Endothelial cell (in vitro differentiated cells): ENCODE data around the gene CDK5RAP3. TPM values are rescaled to one million over a fixed set of nuclear protein-coding genes. Genes with fewer than 3 reads are reported as not detected.

Experiments used
- DNase-seq: peaks from one replicate; pipeline ENCODE4 v3.0.0; 2021; ENCODE audit warnings: low spot score
- H3K27ac Mint-ChIP-seq: one replicate; pipeline ENCODE4 v1.8.0; 2021; ENCODE audit warnings: mixed read lengths, inconsistent platforms; ENCODE audit not compliant: unreplicated experiment
- H3K27me3 Mint-ChIP-seq: one replicate; pipeline ENCODE4 v1.8.0; 2021; ENCODE audit warnings: mild to moderate bottlenecking, moderate library complexity, mixed read lengths, inconsistent platforms; ENCODE audit not compliant: unreplicated experiment
- H3K36me3 Mint-ChIP-seq: one replicate; pipeline ENCODE4 v1.8.0; 2021; ENCODE audit warnings: mild to moderate bottlenecking, low read depth, mixed read lengths, inconsistent platforms; ENCODE audit not compliant: unreplicated experiment
- H3K4me1 Mint-ChIP-seq: one replicate; pipeline ENCODE4 v1.8.0; 2021; ENCODE audit warnings: mild to moderate bottlenecking, mixed read lengths, inconsistent platforms; ENCODE audit not compliant: unreplicated experiment
- H3K4me3 Mint-ChIP-seq: one replicate; pipeline ENCODE4 v1.8.0; 2021; ENCODE audit warnings: mild to moderate bottlenecking, mixed read lengths, inconsistent platforms; ENCODE audit not compliant: unreplicated experiment
- H3K9me3 Mint-ChIP-seq: one replicate; pipeline ENCODE4 v1.8.0; 2021; ENCODE audit warnings: mixed read lengths, inconsistent platforms; ENCODE audit not compliant: unreplicated experiment
- total RNA-seq: library from RNA; stranded (reverse); fragmentation: NEBNext Ultra II Directional; extraction: Animal tissue kit (Norgen Biotek cat#: 25700); gene quantifications from one replicate; pipeline ENCODE4 v1.2.1, GENCODE V29; 2021; ENCODE audit not compliant: unreplicated experiment
- TF ChIP-seq, protein P1 (sequence below): fragments of 200-600 bp; sonication (generic); IDR thresholded peaks from one replicate; pipeline ENCODE4 v1.5.0; 2021; ENCODE audit warnings: antibody characterized with exemption; ENCODE audit not compliant: unreplicated experiment

The CDK5RAP3 gene
- total RNA-seq, 1 donor from 2014 or later: 156 TPM

DNA sequence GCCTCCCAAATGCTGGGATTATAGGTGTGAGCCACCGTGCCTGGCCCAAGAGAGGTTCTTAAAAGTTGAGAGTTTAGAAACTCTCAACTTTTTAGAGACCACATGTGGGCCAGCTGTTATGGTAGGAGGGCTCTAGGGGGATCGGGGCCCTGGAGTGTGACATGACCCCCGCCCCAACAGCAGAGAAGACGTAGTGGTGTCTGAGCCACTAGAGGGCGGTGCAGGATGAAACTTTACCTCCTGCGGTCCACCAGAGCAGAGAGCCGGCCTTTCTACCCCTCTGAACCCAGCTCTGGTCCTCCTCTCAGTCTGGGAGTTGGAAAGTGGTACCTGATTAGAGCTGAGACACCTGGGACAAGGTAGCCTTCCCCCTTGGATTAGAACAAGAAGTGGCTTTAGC lies 7.4 kb downstream of the CDK5RAP3 start:
- H3K4me3 Mint-ChIP-seq: no peak overlapping the region
- no peak overlapping the region for H3K27ac Mint-ChIP-seq
- H3K36me3 Mint-ChIP-seq: peaks cover 44% of the 10 kb centered on the region
- DNase-seq: peak; percentile 75
- TF ChIP-seq, protein P1, sequence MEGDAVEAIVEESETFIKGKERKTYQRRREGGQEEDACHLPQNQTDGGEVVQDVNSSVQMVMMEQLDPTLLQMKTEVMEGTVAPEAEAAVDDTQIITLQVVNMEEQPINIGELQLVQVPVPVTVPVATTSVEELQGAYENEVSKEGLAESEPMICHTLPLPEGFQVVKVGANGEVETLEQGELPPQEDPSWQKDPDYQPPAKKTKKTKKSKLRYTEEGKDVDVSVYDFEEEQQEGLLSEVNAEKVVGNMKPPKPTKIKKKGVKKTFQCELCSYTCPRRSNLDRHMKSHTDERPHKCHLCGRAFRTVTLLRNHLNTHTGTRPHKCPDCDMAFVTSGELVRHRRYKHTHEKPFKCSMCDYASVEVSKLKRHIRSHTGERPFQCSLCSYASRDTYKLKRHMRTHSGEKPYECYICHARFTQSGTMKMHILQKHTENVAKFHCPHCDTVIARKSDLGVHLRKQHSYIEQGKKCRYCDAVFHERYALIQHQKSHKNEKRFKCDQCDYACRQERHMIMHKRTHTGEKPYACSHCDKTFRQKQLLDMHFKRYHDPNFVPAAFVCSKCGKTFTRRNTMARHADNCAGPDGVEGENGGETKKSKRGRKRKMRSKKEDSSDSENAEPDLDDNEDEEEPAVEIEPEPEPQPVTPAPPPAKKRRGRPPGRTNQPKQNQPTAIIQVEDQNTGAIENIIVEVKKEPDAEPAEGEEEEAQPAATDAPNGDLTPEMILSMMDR: peak; percentile 71
- H3K4me1 Mint-ChIP-seq: peaks cover 2% of the 10 kb centered on the region
- H3K9me3 Mint-ChIP-seq: no peaks in the 10 kb centered on the region
- peaks cover 13% of the 10 kb centered on the region for H3K27me3 Mint-ChIP-seq

DNA sequence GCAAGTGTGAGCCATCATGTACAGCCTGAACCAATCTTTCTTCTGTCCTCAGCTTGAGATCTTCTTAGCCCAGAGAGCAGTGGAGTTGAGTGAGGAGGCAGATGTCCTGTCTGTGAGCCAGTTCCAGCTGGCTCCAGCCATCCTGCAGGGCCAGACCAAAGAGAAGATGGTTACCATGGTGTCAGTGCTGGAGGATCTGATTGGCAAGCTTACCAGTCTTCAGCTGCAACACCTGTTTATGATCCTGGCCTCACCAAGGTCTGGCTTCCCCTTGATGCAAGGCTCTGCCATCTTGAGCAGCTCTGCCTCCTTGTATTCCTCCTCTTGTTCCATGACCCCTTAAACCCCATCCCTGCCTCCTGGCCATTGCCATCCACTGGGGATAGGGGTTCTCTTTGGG lies 9.6 kb downstream of the CDK5RAP3 start:
- H3K27me3 Mint-ChIP-seq: peaks cover 9% of the 10 kb centered on the region
- no peak overlapping the region for H3K27ac Mint-ChIP-seq
- H3K4me1 Mint-ChIP-seq: peaks cover 2% of the 10 kb centered on the region

GRCh38 chr17:47981462-47981861 lies 10.5 kb downstream of the CDK5RAP3 start:
- Mint-ChIP-seq H3K36me3 (peaks cover 37% of the 10 kb centered on the region), H3K27ac (no peak overlapping the region), H3K4me3 (no peak overlapping the region), H3K4me1 (peaks cover 2% of the 10 kb centered on the region), H3K9me3 (no peaks in the 10 kb centered on the region), H3K27me3 (peaks cover 8% of the 10 kb centered on the region)
- no peak for DNase-seq
- TF ChIP-seq, protein P1: no peak

More for the DNA sequence above, 9.6 kb downstream of the CDK5RAP3 start:
- TF ChIP-seq, protein P1: no peak
- DNase-seq: no peak
- H3K36me3 Mint-ChIP-seq: peaks cover 43% of the 10 kb centered on the region
- H3K4me3 Mint-ChIP-seq: no peak overlapping the region
- H3K9me3 Mint-ChIP-seq: no peaks in the 10 kb centered on the region

DNA sequence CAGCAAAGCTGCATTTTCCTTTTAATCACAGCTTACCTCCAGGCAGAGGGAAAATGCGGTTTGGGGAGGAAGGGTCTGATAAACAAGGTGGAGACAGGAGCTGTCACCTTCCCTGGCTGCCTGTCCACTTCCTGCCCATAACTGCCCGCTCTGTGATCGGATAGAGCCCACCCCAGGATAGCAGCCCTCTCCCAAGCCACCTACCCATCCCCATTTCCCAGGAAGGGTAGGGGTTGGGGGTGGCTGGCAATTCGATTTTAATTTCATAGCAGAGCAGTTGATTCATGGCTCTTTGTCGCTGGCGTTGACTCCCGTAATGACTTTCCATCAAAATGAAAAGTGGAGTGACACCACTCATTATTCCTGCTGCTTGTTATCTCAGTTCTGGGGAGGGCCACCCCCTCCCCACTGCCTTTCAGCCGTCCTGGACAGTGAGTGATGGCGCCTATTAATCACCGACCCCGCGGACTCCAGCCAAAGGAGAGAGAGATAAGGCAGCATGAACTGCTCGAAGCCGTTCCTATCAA lies 11.2 kb downstream of the CDK5RAP3 start:
- Mint-ChIP-seq H3K27me3 (peaks cover 5% of the 10 kb centered on the region), H3K9me3 (no peaks in the 10 kb centered on the region), H3K4me3 (no peak overlapping the region), H3K27ac (no peak overlapping the region), H3K4me1 (peaks cover 2% of the 10 kb centered on the region), H3K36me3 (peaks cover 33% of the 10 kb centered on the region)
- TF ChIP-seq, protein P1: no peak
- DNase-seq: no peak

DNA sequence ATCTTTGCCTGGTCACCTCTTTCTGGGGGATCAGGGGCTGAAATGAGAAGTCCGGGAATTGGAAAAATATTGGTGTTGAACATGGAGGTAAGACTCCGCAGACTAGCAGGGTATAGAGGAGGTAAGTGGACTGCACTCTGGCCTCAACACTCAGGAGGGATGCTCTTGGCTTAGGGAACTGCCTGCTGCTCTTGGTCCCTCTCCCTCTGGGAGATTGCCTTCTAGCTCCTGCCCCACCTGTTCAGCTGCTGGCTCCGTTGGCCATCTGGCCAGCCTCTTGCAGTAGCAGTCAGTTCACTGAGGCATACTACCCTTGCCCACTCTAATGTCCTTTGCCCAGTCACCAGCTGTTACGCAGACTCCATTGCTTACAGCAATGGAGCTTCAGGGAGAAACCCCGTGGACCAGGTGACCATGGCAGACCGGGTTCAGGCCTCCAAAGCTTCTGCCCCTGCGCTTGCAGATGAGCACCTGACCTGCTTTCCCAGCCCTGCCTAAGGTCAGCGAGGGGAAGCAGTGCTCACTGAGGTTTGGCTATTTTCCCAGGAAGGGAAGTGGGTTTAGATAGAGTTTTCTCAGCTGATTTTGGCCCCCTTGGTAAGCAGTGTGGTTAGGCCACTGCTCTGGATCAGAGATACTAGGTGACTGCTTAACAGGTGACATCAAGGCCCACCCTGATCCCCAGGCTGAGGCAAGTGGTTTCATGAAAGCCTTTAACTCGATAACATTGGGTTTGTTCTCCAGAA lies 11.9 kb downstream of the CDK5RAP3 start:
- DNase-seq: no peak
- no peak overlapping the region for H3K4me3 Mint-ChIP-seq

More for the DNA sequence above, 11.9 kb downstream of the CDK5RAP3 start:
- Mint-ChIP-seq H3K36me3 (peaks cover 28% of the 10 kb centered on the region), H3K4me1 (peaks cover 2% of the 10 kb centered on the region), H3K27ac (no peak overlapping the region), H3K9me3 (no peaks in the 10 kb centered on the region), H3K27me3 (peaks cover 6% of the 10 kb centered on the region)
- TF ChIP-seq, protein P1: no peak
